ENCODE data around the gene SMG1.
"Not testable (repeated sequence)": the region's sequence is repeated elsewhere in the genome, so short reads cannot be mapped to it uniquely, and the experiment has no call there.

SMG1 gene

GRCh38 chr16:18925986-18926865 lies at the start of gene SMG1:
SMG1 (minus strand) TSS chr16:18926408; CDS start chr16:18926041, 367 bp downstream.
- in situ Hi-C loops (cut with MboI; ENCODE audit: low sequenced_read_pairs) = not testable (repeated sequence)

GRCh38 chr16:18975109-18975508 lies 48.9 kb upstream of the SMG1 start:
- in situ Hi-C loops (cut with MboI; ENCODE audit: low sequenced_read_pairs) = no loop called here

- in situ Hi-C loops (cut with MboI; ENCODE audit: low sequenced_read_pairs) = no loop called here
These were observed 43.6 kb upstream of the SMG1 start for GRCh38 chr16:18969855-18970240.

GRCh38 chr16:18969050-18969854 lies 43.0 kb upstream of the SMG1 start:
- in situ Hi-C loops (cut with MboI; ENCODE audit: low sequenced_read_pairs) = no loop called here

GRCh38 chr16:18966791-18967190 lies 40.6 kb upstream of the SMG1 start:
- in situ Hi-C loops (cut with MboI; ENCODE audit: low sequenced_read_pairs) = no loop called here

GRCh38 chr16:18965555-18965954 lies 39.3 kb upstream of the SMG1 start:
- in situ Hi-C loops (cut with MboI; ENCODE audit: low sequenced_read_pairs) = no loop called here

GRCh38 chr16:18959031-18959505 lies 32.9 kb upstream of the SMG1 start:
- in situ Hi-C loops (cut with MboI; ENCODE audit: low sequenced_read_pairs) = no loop called here

- in situ Hi-C loops (cut with MboI; ENCODE audit: low sequenced_read_pairs) = no loop called here
These were observed 32.4 kb upstream of the SMG1 start for GRCh38 chr16:18958621-18959029.

- in situ Hi-C loops (cut with MboI; ENCODE audit: low sequenced_read_pairs) = not testable (repeated sequence)
These were observed 30.5 kb upstream of the SMG1 start for GRCh38 chr16:18956658-18957241.

- in situ Hi-C loops (cut with MboI; ENCODE audit: low sequenced_read_pairs) = not testable (repeated sequence)
These were observed 29.8 kb upstream of the SMG1 start for GRCh38 chr16:18955874-18956580.

- in situ Hi-C loops (cut with MboI; ENCODE audit: low sequenced_read_pairs) = no loop called here
These were observed 27.3 kb upstream of the SMG1 start for GRCh38 chr16:18953547-18953946.

- in situ Hi-C loops (cut with MboI; ENCODE audit: low sequenced_read_pairs) = no loop called here
These were observed 24.4 kb upstream of the SMG1 start for GRCh38 chr16:18950469-18951185.

- in situ Hi-C loops (cut with MboI; ENCODE audit: low sequenced_read_pairs) = no loop called here
These were observed 22.3 kb upstream of the SMG1 start for GRCh38 chr16:18948372-18949020.

- in situ Hi-C loops (cut with MboI; ENCODE audit: low sequenced_read_pairs) = no loop called here
These were observed 19.0 kb upstream of the SMG1 start for GRCh38 chr16:18945233-18945632.

- in situ Hi-C loops (cut with MboI; ENCODE audit: low sequenced_read_pairs) = no loop called here
These were observed 17.2 kb upstream of the SMG1 start for GRCh38 chr16:18943414-18943813.

- in situ Hi-C loops (cut with MboI; ENCODE audit: low sequenced_read_pairs) = no loop called here
These were observed 15.9 kb upstream of the SMG1 start for GRCh38 chr16:18942061-18942460.

GRCh38 chr16:18941471-18941870 lies 15.3 kb upstream of the SMG1 start:
- in situ Hi-C loops (cut with MboI; ENCODE audit: low sequenced_read_pairs) = no loop called here

- in situ Hi-C loops (cut with MboI; ENCODE audit: low sequenced_read_pairs) = no loop called here
These were observed 12.8 kb upstream of the SMG1 start for GRCh38 chr16:18938986-18939385.

GRCh38 chr16:18937390-18937789 lies 11.2 kb upstream of the SMG1 start:
- in situ Hi-C loops (cut with MboI; ENCODE audit: low sequenced_read_pairs) = no loop called here

Data from hTERT RPE-1 (cell line).